Neural cell (in vitro differentiated cells): ENCODE data around the gene RANBP10.

ENCODE experiments used
- EP300 ChIP-seq: fragments of 450-650 bp; conservative IDR thresholded peaks from 2 replicates; pipeline ENCODE4 v1.6.1; 2014; ENCODE audit warnings: antibody characterized with exemption, mild to moderate bottlenecking, moderate library complexity; ENCODE audit not compliant: poor library complexity, severe bottlenecking
- POLR2AphosphoS5 ChIP-seq: IDR thresholded peaks from 2 replicates; pipeline ENCODE4 v1.6.1; 2012
- REST ChIP-seq: IDR thresholded peaks from 2 replicates; pipeline ENCODE4 v1.6.1; 2012; ENCODE audit warnings: borderline replicate concordance
- SMC3 ChIP-seq: fragments of 450-650 bp; conservative IDR thresholded peaks from 2 replicates; pipeline ENCODE4 v1.6.1; 2014; ENCODE audit warnings: antibody characterized with exemption, mild to moderate bottlenecking, moderate library complexity; ENCODE audit not compliant: poor library complexity
- TF ChIP-seq, protein P1 (sequence below): fragments of 450-650 bp; IDR thresholded peaks from 2 replicates; pipeline ENCODE4 v1.5.1; 2014; ENCODE audit warnings: antibody characterized with exemption, mild to moderate bottlenecking, moderate library complexity; ENCODE audit not compliant: poor library complexity, severe bottlenecking

GRCh38 chr16:67734731-67735201, 71.6 kb downstream of the RANBP10 start:
- TF ChIP-seq POLR2AphosphoS5 (no peak), SMC3 (no peak), REST (no peak), EP300 (no peak)
- TF ChIP-seq, protein P1, sequence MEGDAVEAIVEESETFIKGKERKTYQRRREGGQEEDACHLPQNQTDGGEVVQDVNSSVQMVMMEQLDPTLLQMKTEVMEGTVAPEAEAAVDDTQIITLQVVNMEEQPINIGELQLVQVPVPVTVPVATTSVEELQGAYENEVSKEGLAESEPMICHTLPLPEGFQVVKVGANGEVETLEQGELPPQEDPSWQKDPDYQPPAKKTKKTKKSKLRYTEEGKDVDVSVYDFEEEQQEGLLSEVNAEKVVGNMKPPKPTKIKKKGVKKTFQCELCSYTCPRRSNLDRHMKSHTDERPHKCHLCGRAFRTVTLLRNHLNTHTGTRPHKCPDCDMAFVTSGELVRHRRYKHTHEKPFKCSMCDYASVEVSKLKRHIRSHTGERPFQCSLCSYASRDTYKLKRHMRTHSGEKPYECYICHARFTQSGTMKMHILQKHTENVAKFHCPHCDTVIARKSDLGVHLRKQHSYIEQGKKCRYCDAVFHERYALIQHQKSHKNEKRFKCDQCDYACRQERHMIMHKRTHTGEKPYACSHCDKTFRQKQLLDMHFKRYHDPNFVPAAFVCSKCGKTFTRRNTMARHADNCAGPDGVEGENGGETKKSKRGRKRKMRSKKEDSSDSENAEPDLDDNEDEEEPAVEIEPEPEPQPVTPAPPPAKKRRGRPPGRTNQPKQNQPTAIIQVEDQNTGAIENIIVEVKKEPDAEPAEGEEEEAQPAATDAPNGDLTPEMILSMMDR: no peak
